Stimulated activated CD4-positive, alpha-beta T cell treated with anti-CD3 and anti-CD28 coated beads, Interleukin-1b, Interleukin-23, amount 100 ng/mL, for 1 hour (primary cell): ENCODE data around the gene LCP2.
"Not testable (repeated sequence)": the region's sequence is repeated elsewhere in the genome, so short reads cannot be mapped to it uniquely, and the experiment has no call there.

Experiments
- DNase-seq, 2 donors: peaks; one replicate each; pipeline ENCODE4 v3.0.0-alpha.2; 2020; ENCODE audit warnings: low read depth in 2 of 2

LCP2 gene

DNA sequence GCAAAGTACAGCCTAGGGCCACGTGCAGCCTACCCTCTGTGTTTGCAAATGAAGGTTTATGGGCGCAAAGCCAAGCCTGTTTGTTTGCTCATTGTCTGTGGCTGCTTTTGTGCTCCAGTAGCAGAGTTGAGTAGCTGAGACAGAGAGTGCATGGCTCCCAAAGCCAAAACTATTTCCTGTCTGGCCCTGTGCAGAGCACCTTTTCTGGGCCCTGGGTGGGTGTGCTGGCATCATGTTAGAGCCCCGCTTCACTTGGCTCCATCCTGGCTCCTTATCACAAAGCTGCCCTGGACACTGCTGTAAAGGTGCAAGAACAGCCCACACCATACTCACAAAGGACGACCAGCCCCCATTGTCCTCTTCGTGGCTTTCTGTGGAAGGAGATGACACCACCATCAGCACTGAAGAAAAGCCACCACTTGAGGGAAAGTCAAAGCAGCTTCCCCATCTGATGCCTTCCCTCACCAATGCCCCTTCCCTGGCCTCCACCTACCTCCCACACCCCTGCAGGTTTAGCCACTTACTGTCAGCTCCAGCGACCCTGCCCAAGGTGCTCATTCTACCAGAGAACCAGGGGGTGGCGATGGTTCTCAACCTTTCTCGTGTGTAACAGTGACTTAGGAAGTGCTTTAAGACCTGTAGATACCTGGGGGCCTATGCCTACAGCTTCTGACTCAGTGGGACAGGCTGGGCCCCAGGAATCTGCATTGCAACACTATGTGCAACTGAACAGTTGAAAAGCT is 23.4 kb downstream of the LCP2 start:
- no peak for DNase-seq

DNA sequence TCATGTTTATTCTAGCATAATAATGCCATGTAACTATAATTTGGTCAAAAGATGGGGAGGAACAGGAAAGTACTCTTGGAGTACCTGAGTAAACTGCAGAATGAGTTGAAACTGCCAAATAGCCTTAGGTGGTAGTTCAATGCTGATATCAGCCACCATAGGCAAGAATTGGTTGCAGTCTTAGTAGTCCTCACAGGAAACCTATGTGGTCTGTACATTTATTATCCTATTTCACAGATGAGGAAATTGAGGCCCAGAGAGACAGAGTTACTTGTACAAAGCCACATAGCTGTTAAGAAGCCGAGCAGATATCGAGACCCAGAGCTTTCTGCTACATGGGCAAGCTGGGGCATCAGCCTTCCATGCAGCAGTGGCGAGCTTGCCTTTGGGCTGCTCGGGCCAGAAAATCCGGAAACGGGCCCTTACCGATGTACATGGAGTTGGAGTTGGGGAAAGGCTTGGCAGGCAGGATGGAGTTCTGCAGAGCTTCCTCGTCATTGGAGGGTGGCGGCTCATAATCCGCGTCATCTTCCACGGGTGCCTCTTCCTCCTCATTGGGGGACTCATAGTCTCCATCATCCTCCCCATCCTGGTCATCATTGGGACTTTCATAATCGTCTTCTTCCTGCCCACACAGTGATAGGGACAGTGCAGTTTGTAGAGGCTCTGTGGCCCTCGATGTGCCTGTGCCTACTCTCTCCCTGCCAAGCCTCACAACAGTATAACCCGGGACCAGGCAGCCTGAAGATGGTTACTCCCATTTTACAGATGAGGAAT is 27.1 kb downstream of the LCP2 start:
- no peak for DNase-seq

DNA sequence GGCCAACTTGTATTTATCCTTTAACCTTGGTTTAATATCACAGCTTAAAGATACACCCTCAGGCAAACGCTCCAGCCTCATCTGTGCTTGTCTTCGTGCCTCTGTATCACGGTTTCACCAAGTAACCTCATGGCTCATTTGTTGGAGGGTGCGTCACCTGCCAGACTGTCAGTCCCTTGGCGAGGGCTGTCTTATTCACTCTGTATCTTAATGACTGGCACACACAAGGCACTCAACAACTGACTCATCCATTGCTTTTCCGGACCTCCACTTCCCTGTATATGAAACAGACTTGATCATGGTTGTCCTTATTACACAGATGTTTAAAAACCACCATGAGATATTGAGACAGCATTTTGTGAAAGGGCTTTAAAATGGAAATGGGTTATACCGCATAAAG is 28.0 kb downstream of the LCP2 start:
- DNase-seq = no peak

DNA sequence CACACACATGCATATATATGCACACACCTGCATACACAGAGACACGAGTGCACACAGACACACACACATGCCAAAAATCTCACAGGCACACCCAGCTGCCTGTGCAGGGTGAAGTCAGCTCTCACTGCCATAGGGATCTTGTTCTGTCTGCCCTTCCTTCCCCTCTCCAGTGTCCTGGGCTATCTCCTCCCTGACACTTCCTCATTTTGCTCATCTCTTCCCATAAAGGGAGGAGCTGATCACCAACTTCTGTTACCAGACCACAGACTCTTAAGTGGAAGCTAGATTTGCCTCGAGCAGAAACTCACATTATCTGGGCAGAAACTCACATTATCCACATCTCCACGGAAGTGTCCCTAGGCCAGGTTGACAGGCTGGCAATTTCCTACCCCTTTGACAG is 28.7 kb downstream of the LCP2 start:
- DNase-seq = no peak

DNA sequence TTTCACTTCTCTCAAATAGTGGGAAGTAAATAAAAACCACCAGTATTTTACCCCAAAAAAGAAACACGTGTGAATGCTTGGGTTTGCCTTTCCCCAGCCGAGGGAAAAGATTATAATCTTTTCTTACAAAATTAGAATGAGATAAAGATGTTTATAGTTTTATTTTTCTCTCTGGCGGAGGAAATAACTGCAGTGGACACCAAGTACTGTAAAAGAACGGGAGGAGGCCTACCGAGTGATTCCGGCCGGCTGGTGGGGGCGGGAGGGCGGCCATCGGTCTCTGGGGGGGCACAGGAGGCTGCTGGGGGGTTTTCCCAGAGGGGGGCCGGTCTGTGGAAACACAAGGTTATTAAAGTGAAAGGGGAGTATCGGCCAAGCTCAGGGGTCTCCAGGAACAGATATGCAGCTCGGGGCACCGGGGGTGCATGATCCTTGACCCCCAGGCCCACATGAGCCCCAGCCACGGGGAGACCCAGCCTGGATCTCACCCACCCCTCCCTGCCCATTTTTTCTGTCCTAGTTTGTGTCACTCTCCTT is 29.4 kb downstream of the LCP2 start:
- DNase-seq = no peak

DNA sequence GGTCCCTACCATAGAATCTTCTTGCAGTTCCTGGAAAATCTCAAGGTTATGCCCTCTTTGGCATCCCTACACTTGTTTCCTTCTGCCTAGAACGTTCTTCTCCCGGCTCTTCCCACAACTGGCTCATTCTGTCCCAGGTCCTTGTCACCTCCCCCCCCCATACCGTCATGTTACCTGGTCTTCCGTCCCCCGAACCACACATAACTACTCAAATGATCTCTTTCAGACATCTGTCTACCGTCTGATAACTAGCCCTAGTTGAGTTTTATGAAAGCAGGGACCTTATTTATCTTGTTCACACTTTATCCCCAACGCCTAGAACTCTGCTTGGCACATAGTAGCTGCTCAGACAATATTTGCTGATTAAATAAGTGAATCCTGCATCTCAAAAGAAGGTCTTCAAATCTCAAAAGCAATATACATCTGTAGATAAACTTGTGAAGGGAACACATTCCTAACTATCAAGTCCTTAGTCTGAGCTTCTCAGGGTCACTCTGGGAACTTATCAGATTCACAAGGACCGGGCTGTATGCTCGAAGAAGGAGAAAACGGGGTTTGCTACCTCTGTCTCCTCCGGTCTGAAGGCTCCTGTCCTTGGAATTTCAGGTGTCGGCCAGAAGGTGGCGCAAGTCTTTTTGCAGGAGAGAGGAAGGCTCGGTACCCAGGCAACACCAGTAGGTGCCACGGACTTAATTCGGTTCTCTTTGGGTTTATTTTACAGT is 30.0 kb downstream of the LCP2 start:
- DNase-seq = peak; percentile 55 to 71

DNA sequence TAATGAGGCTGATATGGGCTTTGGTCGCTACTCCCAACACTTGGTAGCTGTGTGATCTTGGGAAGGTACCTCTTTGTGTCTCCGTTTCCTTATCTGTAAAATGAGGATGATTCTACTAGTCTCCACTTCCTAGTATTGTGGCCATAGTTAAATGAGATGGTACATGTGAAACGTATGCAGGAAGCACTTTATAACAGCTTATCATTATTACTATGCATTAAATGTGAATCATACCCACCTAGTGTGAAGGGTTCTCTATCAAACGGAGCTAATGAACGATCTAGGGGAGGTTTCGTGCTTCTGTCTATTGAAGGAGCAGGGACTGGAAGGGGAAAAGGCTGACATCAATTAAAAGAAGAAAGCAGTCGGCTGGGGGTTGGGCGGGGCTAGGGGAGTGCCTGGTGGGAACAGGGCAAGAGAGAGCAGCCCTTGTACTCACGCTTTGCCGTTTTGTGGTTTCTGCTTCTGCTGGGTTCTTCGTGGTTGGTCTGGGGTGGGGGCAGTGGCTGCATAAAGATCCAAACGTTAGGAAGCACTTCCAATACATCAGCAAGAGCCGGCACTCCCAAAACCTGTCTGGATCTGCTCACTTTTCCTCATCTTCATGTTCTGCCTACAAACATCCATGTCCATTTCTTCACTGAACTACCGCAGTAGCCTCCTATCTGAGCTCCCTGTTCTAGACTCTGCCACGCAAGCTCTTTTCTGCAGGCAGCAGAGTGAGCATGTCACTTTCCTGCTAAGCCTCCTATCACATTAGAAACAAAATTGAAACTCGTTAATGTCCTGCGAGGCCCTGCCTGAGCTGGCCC is 30.8 kb downstream of the LCP2 start:
- no peak for DNase-seq

DNA sequence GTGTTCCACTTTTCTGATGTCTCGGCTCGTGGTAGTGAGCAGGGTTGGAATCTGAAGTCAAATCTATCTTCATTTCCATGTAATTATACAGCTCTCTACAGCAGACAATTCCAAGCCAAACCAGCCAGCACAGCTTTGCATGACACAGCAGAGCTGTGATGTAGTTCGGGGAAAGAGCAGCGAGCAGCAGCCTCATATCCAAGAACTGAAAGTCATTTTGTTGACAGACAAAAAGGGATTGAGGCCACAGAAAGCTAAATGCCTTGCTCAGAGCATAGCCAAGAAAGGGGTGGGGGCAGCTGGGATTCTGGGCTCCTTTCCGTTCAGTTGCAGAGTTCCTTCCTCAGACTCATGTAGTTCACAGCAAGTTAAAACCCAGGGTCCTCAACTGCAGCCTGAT is 32.1 kb downstream of the LCP2 start:
- DNase-seq = no peak

DNA sequence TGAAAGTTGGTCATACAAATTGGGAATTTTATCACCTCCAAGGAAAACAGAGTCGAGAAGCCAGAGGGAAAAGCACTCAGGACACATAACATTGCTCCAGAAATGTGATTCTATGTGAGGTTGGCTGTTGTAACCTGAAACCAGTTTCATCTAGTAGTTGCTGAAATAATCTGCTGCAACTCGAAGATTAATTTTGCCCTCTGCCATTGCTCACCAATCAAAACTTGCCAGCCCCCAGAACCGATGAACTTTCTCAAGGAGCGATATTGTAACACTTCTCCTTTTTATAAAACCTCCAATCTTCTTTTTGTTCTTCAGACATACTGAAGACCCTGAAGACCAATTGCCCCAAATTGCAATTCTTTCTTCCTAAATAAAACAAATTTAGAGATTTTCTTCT is 33.7 kb downstream of the LCP2 start:
- DNase-seq = no peak

DNA sequence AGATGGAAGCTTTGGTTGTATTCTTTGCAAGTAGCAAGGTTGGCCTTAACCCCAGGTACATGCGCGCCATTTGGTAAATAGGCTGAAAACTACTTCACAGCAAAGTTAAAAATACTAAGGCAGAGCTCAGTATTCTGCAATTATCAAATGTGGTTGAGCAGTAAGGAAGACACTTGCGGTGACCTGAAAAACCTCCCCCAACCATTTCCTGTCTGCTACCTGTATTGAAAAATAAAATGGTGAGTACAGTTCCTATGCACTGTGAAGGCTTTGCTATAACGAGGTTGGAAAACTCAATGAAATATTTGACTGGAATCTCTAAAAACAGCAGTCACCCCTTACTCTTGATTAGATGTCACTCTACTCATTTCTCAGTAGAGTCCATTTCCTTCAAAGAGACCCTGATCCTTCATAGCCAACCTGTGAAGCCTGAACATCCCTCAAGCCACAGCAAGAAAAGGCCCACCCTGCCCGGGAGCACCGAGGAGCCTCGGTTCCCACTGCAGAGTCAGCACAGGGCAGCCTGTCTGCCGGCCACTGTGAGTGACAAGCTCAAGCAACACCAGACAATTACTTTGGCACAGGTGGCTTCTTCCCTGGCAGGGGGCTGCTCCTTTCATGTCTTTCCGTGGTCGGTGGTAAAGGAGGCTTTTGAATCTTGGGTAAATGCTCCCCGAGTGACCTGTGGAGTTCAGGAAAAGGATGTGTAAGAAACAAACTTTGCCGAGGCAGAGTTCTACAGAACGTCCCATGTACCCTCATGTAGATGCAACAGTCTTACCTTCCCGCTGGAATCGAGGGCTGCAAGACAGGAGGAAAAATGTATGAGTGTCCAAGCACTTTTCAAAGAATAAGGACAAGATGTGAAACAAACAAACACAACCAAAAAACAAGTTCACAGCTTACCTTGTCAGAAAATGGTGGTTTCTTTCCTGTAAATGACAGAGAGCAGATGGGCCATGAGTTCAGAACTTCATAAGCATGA is 35.2 kb downstream of the LCP2 start:
- no peak for DNase-seq

DNA sequence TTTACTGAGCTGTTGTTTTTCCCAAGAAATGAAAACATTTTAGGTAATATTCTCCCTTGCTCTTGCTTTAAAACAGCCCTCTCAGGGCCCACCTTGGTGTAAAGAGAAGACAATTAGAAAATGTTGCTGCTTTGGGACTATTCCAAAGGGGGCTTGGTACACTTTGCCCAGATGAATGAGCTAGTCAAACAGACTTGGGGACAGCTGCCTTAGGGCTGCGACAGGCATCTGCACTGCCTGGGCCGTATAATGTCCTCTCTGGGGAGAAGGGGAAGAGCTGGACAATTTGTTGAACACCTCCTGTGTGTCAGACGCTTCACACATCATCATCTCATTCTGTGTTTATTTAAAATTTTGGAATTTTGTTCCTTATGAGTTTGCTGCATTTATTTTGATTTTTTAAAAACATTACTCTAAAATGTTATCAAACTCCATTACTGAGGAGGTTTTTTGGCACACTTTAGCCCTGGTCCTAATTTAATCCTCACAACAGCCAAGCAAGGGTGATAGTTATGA is 36.0 kb downstream of the LCP2 start:
- DNase-seq = no peak

DNA sequence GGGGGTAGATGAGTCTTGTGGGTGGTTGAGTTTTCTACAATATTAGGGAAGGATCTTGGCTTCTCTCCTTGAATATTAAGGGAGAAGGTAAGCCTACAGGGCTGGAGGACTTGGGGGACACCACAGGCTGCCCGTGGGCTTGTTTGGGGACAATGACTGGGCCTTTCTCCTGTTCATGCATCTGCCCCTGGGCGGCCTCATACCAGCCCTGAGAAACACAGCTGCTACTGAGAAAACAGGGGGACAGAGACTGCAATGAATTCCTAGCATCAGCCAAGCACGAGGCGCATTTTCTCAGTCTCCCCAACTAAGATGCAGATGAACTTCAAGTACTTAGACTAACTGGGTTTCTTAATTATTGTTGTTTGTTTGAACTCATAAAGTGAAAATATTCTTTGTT is 40.2 kb downstream of the LCP2 start:
- no peak for DNase-seq

DNA sequence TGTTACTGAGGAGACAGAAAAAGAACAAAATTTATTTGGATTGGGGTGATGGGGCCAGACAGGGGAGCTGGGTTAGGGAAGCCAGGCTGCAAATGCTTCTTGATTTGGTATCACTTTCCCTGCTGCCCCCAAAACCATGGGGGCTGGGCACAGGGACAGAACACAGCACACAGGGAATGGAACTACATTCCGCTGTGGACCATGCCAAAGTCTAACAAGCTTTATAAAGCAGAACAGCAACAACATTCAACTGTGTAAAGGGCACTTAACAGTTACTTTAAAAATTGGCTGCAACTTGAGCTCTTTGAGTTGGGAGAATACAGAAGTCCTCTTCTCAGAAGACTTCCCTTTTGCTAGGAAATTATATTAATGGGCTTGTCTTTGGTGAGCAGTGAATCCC is 41.0 kb downstream of the LCP2 start:
- no peak for DNase-seq

DNA sequence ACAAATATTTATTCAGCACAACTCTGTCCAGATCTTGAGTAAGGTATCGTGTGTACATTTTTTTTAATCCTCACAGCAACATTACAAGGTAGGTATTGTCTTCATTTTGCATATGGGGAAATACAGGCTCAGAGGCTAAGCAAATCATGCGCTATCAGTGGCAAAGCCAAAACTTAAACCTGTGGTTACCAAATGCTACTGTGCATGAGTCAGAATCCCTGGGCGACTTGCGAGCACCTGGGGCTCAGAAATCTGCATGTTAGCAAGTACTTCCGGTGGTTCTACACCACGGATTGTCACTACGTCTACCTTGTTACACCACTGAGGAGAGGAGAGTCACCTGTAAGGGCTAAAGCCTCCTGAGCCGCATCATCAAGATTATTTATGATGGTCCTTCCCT is 43.5 kb downstream of the LCP2 start:
- no peak for DNase-seq

DNA sequence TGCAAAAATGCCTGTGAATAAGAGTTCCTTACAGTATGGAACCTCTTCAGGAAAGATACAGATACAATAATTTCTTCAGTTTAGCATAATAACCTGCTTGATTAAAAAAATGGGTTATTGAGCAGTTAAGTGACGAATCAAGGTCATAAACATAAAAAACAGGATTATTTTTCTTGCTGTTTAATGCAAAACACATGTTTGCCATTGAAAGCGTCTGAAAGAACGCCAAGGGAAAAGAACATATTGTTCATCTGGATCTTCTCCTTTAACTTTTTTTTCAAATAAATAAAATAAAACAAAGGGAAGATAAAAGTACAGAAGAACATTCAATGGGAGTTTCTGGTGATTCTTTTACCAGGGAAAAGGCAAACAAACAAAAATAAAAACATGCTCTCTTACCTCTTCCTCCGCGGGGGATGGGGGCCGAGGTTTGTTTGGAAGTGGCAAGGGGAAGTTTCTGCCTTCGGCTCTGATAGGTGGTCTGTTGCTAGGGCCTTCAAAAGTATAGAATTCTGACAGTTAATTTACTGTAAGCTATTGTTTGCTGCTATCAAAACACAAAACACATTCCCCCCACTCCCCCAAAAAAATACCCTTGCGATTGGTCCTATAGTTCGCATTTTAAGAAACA is 44.7 kb downstream of the LCP2 start:
- no peak for DNase-seq

DNA sequence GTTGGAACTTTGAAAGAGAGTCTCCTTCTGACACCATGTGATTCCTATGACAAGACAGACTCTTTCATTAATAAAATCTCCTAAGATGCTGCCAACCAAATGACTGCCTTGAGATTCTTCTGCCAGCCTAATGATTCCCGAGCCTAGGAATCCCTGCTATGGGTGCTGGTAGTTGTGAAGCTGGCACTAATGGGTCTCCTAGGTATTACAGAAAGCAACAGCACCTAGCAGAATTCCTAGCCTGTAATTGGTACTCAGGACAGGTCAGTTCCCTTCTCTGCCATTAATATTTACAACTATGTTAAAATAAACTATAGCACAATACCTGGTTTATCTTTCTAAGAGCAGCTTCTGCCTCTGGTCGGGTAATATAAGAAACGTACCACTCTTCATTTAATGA is 45.5 kb downstream of the LCP2 start:
- DNase-seq = no peak

DNA sequence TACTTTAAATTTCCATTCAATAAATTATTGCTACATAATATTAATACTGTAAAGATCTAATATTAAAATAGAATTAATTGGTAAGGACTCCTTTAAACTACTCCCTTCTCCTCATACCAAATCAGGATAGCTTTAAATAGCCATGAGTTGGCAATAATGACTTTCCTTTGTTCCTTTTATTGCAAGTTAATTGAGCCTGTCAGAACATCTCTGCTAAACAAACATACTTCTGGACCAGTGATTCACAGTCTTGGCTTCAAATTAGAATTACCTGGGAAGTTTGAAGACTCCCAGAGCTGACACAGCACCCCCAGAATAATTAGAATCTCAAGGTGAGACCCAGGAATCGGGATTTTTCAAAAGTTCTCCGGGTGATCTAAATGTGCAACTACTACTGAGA is 46.1 kb downstream of the LCP2 start:
- no peak for DNase-seq

DNA sequence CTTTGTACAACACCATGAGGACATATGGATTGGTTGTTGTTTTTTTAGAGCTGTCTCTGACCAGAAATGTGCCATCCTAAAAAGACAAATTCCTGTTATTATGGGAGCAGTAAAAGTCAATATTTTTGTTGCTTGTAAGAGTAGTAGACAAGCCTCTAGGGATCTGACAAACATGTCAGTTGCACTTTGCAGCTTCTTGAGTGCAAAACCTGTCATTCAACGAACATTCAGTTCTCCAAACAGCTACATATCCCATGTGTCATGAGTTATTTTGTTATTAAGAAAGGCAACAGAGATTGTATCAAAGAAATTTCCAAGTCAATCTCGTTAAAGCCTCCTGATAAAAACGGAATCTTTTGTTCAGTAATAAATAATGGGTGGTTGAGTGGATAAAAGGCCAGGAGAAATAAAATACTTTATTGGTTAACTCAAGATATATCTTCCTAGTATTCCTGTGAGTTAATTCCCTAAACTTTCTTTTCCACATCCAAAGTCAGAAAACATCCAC is 46.7 kb downstream of the LCP2 start:
- no peak for DNase-seq

DNA sequence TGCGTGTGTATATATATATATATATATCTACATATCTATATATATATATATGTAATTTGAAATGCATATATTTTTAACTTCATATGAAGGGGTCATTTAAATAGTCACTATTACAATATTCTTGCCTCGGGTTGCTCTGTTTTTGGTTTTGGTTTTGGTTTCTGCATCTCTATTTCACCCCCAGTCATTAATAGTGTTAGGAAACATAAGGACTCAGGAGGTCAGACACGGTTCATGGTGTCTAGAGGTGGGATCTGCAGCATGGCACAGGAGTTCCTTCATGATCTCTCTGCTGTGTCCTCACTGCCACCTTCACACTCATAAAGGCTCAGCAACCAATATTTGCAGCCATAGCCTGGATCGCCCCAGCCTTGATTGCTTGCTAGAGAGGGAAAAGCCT is 48.2 kb downstream of the LCP2 start:
- no peak for DNase-seq

DNA sequence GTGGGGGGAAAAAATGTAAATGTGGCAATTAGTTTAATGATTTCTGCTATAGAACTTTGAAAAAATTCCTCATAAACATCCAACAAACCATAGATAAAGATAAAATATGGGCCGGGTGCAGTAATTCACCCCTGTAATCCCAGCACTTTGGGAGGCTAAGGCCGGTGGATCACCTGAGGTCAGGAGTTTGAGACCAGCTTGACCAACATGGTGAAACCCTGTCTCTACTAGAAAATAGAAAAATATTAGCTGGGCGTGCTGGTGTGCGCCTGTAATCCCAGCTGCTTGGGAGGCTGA is 48.7 kb downstream of the LCP2 start:
- DNase-seq = not testable (repeated sequence)
